Stimulated activated CD8-positive, alpha-beta memory T cell treated with anti-CD3 and anti-CD28 coated beads, Interleukin-15, amount 100 ng/mL, for 4 hours (primary cell): ENCODE results near the gene TSEN2.

Experiments
- DNase-seq, 2 donors: peaks; one replicate each; pipeline ENCODE4 v3.0.0-alpha.2; 2020; ENCODE audit warnings: low read depth in 2 of 2

TSEN2 gene

DNA sequence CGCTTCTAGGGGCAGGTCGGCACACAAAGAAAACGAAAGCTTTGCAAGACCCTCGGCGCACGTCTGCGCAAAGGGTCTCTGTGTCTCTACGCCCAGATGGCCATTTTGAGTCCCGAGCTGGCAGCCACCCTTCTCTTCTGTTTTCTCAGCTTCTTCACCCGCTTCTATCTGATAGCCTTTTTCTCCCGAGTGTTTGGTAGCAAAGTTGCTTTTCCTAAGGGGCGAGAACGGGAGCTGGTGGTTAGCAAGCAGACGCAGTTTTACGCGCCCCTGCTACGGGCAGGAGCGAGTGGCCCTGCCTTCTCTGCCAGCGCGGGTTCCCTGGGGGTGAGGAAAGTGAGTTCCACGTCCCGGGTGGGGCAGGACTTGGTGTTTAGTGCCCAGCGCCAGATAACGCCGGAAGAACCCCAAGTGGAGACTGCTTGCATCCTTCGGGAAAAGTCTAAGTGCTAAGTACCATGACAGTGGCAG, 69.7 kb downstream of the TSEN2 start:
- no peak for DNase-seq

GRCh38 chr3:12556314-12556689, 72.0 kb downstream of the TSEN2 start:
- no peak for DNase-seq

DNA sequence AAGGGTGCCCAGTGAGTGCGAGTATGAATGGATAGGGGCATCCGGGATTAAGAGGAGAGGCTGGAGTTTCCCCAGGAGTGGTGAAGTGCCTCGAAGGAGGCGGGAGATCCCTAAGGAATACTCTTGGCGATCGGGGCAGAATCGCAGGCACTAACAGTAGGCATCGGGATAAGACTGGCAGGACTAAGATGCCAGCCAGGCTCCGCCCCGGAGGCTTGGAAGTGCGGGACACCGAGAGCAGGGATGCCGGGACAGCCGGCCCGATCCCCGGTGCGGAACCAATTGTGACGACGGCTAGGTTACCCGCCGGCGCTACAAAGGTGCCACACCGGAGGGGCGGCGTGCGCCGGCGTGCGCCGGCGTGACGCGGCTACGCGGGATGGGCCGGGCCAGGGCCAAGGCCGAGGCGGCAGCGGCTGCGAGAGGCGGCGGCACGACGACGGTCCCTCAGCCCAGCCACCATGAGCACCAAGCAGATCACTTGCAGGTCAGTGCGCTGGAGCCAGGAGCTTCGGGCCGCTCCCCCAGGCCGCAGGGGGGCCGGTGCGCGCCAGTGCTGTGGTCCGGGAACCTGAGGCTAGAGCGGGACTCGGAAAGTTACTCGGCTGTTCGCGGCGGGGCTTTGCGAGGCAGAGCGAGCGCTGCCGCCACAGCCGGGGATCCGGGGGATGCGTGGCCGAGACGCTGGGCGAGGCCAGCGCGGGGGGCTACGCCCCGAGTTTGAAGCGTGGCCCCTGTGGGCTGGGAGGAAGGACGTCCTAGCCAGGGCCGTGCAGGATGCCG, 72.6 kb downstream of the TSEN2 start, which contains the start of gene MKRN2:
Gene MKRN2 (plus strand): TSS at position 398 of the 783 bp plus-strand sequence. CDS start 64 bp downstream, at position 462.
- DNase-seq, result peak; percentile 65 to 77

- DNase-seq, result no peak
Measured at GRCh38 chr3:12557473-12558100, 73.3 kb downstream of the TSEN2 start.

DNA sequence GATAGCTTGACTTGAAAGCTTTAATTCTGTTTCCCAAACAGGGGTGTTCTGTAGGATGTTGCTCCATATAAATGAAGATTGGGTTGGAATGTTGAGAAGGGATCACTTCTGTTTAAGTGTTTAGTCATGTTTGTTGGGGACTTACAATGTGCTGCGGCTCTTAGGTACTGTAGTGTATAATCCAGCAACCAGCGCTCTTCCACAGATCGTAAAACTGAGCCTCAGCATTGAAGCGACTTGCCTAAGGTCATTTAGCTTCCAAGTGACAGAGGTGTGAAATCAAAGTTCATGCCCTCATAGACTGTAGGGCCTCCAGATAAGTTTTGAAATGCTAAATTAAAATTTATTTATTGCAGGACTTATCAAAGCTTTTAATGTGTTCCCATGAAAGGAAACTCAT, 74.4 kb downstream of the TSEN2 start:
- DNase-seq, result no peak

DNA sequence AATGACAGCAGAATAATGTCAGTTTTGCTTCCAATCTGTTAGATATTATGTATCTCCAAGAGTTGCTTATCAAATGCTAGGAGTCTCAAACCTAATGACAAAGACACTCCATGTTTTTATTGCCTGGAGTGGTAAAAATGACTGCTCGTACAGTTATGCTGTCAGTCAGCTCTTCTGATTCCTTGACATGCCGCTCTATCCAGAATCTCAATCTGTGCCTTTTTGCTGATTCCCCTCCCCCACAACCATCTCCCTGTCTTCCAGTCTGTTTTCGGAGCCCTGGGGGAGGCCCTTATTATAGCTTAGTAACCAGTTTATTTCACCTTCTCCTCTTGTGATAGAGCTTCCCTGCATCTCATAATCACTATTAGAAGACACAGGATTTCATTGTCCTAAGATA, 75.2 kb downstream of the TSEN2 start:
- no peak for DNase-seq

DNA sequence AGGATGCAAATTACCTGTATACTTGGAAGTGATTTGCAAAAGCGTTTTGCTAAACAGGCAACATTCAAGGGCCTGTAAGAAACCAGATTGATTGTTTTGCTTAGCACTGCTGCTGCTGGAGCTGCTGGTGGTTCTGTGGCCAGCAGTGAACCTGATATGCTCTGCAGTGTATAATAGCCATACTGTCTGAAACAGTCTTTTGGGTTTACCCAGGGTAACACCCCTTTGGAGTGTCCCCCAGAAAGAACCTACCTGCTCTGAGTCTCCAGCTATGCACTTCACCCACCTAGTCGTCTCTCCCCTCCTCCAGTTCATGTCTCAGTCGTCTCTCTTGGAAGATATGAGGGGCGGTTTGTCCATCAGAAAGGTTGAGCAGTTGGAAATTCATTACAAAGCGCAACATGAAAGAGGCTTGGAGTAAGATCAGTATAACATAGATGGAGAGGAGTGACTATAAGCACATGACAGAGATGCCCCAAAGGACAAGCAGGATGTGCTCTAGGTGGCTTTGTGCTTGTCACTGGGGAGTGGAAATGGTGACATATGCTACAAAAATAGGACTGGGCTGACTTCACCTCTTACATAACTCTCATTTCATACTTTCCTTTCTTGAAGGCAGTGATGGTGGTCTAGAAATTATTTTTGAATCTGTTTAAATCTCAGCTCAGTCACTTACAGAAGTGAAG, 76.4 kb downstream of the TSEN2 start:
- DNase-seq, result no peak

GRCh38 chr3:12561397-12561796, 77.1 kb downstream of the TSEN2 start:
- DNase-seq, result no peak

DNA sequence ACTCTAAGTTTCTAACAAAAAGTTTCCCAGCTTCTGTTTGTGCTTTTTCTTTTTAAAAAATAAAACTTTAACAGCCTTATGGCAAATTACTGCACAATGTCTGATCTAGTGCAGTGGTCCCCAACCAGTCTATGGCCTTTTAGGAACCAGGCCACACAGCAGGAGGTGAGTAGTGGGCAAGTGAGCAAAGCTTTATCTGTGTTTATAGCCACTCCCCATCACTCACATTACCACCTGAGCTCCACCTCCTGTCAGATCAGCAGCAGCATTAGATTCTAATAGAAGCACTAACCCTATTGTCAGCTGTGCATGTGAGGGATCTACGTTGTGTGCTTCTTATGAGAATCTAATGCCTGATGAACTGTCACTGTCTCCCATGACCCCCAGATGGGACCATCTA, 78.2 kb downstream of the TSEN2 start:
- no peak for DNase-seq

DNA sequence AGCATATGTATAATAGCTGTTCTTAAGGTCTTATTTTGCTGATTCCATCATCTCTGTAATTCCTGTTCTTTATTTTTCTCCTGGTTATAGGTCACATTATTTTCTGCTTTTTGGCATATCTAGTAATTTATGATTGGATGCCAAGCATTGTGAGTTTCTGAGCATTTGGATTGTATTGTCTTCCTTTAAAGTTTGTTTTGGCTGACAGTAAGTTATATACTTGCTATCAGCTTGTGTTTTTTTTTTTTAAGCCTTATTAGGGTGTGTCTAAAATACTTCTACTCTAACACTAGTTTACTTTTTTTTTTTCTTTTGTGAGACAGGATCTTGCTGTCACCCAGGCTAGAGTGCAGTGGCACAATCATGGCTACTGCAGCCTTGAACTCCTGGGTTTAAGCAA, 82.7 kb downstream of the TSEN2 start:
- no peak for DNase-seq

- no peak for DNase-seq
Measured at GRCh38 chr3:12568747-12569146, 84.5 kb downstream of the TSEN2 start.

DNA sequence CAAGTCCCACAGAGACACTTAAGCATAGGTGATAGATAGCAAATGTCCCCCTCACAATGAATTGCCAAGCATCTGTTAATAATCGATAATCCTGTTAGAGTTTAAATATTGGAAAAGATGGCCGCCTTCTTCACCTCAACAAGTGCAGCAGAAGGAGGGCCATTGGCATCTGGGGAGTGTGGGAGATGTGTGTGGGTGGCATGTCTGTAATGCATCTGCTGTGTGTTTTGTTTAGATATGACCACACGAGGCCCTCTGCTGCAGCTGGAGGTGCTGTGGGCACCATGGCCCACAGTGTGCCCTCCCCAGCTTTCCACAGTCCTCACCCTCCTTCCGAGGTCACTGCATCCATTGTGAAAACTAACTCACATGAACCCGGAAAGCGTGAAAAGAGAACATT, 85.6 kb downstream of the TSEN2 start:
- DNase-seq, result no peak

GRCh38 chr3:12571986-12572385, 87.7 kb downstream of the TSEN2 start:
- no peak for DNase-seq

- no peak for DNase-seq
Measured at GRCh38 chr3:12574131-12574530, 89.9 kb downstream of the TSEN2 start.

DNA sequence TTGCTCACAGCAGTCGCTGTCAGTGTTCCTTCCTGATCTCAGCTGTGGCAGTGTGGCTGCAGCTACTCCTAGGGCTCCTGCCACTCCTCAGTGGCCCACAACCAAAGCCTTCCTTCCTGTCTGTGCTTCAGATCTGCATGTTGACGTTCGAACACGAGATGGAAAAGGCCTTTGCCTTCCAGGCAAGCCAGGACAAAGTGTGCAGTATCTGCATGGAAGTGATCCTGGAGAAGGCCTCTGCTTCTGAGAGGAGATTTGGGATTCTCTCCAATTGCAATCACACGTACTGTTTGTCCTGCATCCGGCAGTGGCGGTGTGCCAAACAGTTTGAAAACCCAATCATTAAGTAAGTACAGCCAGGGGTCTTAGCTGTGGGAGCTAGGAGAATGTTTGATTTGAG, 90.4 kb downstream of the TSEN2 start:
- DNase-seq, result no peak

GRCh38 chr3:12577379-12577778, 93.1 kb downstream of the TSEN2 start:
- DNase-seq, result no peak

GRCh38 chr3:12578742-12579141, 94.5 kb downstream of the TSEN2 start:
- DNase-seq, result no peak

DNA sequence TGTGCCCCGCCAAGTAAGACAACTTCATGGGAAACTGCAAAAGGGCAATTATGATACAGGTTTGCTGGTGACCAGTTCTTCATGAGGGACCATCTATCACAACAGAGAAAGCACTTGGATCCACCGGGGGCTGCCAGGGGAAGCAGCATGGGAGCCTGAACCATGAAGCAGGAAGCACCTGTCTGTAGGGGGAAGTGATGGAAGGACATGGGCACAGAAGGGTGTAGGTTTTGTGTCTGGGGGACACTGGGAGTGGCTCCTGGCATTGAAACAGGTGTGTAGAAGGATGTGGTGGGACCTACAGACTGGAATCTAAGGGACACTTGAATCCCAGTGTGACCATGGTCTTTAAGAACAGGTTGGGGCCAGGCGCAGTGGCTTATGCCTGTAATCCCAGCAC, 95.2 kb downstream of the TSEN2 start:
- DNase-seq, result no peak

GRCh38 chr3:12579905-12580304, 95.6 kb downstream of the TSEN2 start:
- DNase-seq, result no peak

- no peak for DNase-seq
Measured at GRCh38 chr3:12582730-12583129, 98.5 kb downstream of the TSEN2 start.
